Measurements from ENCODE around the gene CCNQ.
"Not testable (repeated sequence)": the region's sequence is repeated elsewhere in the genome, so short reads cannot be mapped to it uniquely, and the experiment has no call there.

DNA sequence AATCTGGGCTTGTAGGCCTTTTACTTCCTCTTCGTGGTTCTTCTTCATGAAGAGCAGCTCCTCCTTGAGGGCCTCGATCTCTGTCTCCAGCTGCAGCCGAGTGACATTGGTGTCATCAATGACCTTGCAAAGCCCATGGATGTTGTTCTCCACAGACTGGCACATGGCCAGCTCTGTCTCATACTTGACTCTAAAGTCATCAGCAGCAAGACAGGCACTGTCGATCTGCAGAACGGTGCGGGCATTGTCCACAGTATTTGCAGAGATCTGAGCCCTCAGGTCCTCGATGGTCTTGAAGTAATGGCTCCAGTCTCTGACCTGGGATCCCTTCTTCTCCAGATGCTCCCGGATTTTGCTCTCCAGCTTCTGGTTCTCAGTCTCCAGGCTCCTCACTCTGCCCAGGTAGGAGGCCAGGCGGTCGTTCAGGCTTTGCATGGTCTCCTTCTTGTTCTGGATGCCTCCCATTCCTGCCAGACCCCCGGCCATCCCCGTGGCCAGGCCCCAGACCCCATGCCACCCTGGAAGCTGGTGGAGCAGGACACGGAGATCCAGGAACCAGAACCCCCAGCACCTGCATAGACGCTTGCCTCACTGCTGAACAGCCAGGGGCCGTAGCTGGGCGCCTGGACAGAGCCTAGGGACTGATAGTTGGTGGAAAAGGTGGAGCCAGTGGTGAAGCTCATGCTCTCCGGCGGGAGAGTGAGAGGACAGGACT, 5.9 kb upstream of the CCNQ start:
- TF ChIP-seq, protein P1, sequence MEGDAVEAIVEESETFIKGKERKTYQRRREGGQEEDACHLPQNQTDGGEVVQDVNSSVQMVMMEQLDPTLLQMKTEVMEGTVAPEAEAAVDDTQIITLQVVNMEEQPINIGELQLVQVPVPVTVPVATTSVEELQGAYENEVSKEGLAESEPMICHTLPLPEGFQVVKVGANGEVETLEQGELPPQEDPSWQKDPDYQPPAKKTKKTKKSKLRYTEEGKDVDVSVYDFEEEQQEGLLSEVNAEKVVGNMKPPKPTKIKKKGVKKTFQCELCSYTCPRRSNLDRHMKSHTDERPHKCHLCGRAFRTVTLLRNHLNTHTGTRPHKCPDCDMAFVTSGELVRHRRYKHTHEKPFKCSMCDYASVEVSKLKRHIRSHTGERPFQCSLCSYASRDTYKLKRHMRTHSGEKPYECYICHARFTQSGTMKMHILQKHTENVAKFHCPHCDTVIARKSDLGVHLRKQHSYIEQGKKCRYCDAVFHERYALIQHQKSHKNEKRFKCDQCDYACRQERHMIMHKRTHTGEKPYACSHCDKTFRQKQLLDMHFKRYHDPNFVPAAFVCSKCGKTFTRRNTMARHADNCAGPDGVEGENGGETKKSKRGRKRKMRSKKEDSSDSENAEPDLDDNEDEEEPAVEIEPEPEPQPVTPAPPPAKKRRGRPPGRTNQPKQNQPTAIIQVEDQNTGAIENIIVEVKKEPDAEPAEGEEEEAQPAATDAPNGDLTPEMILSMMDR (conservative IDR thresholded peaks at IDR 0.05; ENCODE audit: low read depth, low read length) = not testable (repeated sequence)
- not testable (repeated sequence) for TF ChIP-seq EZH2 (IDR thresholded peaks at IDR 0.05; ENCODE audit: borderline replicate concordance, low read depth, low read length, poor library complexity, severe bottlenecking)

Data from A673 (cell line).